Caco-2 (cell line): ENCODE measurements around the gene SBF2. TPM values are rescaled to one million over a fixed set of nuclear protein-coding genes. Genes with fewer than 3 reads are reported as not detected.

Experiments
- BruUV-seq: library from RNA; stranded (reverse); fragments of 400-500 nt; replicated peaks from 2 replicates; lab custom pipeline; 2021; lab: Mats Ljungman, UMichigan
- CTCF ChIA-PET: fragments of 300-600 bp; sonication (Branson Sonifier 250); formaldehyde crosslinking; loops from one replicate; lab custom pipeline; 2022; ENCODE audit warnings: antibody characterized with exemption; lab: Charles Lee
- POLR2A ChIA-PET: fragments of 300-600 bp; sonication (Branson Sonifier 250); formaldehyde crosslinking; loops from one replicate; lab custom pipeline; 2022; ENCODE audit warnings: antibody characterized with exemption; lab: Charles Lee
- DNase-seq, 2 experiments: peaks; one replicate each; pipeline versions ENCODE4 v3.0.0 to v3.0.0-alpha.2; 2020 to 2022
- H3K27me3 ChIP-seq: replicated peaks from 2 replicates; pipeline ENCODE4 v1.6.0; 2011; ENCODE audit warnings: low read length; ENCODE audit not compliant: control insufficient read depth, insufficient read depth
- H3K36me3 ChIP-seq: 2 replicates; pipeline ENCODE4 v1.5.1; 2011; ENCODE audit warnings: low read length; ENCODE audit not compliant: control insufficient read depth, insufficient read depth
- H3K4me1 ChIP-seq: fragments of 250-450 bp; sonication (Bioruptor Pico); 2 replicates; pipeline ENCODE4 v1.5.1; 2020; ENCODE audit warnings: mild to moderate bottlenecking
- H3K4me3 ChIP-seq: 2 replicates; pipeline ENCODE4 v1.5.1; 2011; ENCODE audit warnings: low read depth, mild to moderate bottlenecking, control low read depth, low read length
- H3K9me3 ChIP-seq: fragments of 250-450 bp; sonication (Bioruptor Pico); 2 replicates; pipeline ENCODE4 v1.5.1; 2020; ENCODE audit warnings: mild to moderate bottlenecking, moderate library complexity
- H3K27ac Mint-ChIP-seq: one replicate; pipeline ENCODE4 v1.8.0; 2022; ENCODE audit warnings: mixed read lengths; ENCODE audit not compliant: unreplicated experiment
- H3K27me3 Mint-ChIP-seq: one replicate; pipeline ENCODE4 v1.8.0; 2022; ENCODE audit warnings: mixed read lengths; ENCODE audit not compliant: insufficient read depth, unreplicated experiment
- H3K36me3 Mint-ChIP-seq: one replicate; pipeline ENCODE4 v1.8.0; 2022; ENCODE audit warnings: mild to moderate bottlenecking, mixed read lengths; ENCODE audit not compliant: insufficient read depth, unreplicated experiment
- H3K4me1 Mint-ChIP-seq: one replicate; pipeline ENCODE4 v1.8.0; 2022; ENCODE audit warnings: low read depth, mixed read lengths; ENCODE audit not compliant: unreplicated experiment
- H3K4me3 Mint-ChIP-seq: one replicate; pipeline ENCODE4 v1.8.0; 2022; ENCODE audit warnings: mild to moderate bottlenecking, moderate library complexity, mixed read lengths; ENCODE audit not compliant: unreplicated experiment
- H3K9me3 Mint-ChIP-seq: one replicate; pipeline ENCODE4 v1.8.0; 2022; ENCODE audit warnings: mixed read lengths; ENCODE audit not compliant: unreplicated experiment
- intact Hi-C: fragments of 100-400 bp; cut with micrococcal nuclease; formaldehyde crosslinking; loops from one replicate; pipeline ENCODE4 v1.10.0; 2022; ENCODE audit not compliant: unreplicated experiment
- total RNA-seq: library from RNA; stranded (reverse); gene quantifications from 2 replicates; pipeline ENCODE4 v1.2.3, GENCODE V29; 2022
- TF ChIP-seq, protein P1 (sequence below), 2 experiments: fragments of 200-600 bp in 1 of 2; IDR thresholded peaks; 1 replicate in 1 of 2; 2 replicates in 1 of 2; pipeline versions ENCODE4 v1.5.1 to v1.8.0; 2011 to 2022; ENCODE audit warnings: antibody characterized with exemption in 1 of 2, control low read depth in 1 of 2, inconsistent platforms in 1 of 2, low read depth in 1 of 2, low read length in 1 of 2, mild to moderate bottlenecking in 1 of 2, moderate library complexity in 1 of 2; ENCODE audit not compliant: insufficient read depth in 1 of 2, severe bottlenecking in 1 of 2, unreplicated experiment in 1 of 2

The SBF2 gene
- total RNA-seq, 1 experiment from 2014 or later: 72.2 TPM

DNA sequence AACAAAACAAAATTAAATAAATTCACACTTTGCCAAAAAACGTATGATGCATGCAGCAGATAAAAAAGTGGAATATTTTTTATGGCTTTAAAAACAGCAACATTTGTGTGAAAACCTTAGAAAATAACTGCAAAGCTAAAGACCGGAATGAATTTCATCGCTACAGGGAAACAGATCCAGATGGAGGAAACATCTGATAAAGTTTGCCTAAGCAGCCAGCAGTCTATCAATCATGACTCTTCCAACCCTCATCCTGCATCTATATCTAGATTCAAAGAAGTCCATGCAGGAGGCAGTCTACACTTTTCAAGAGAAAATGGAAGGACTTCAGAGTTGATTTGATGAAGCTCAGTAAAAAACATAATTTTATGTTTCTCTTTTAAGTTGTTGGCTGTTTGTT is 503.3 kb downstream of the SBF2 start:
- Mint-ChIP-seq H3K36me3 (peaks cover 57% of the 10 kb centered on the region), H3K27me3 (no peaks in the 10 kb centered on the region), H3K27ac (no peak overlapping the region), H3K4me3 (no peak overlapping the region), H3K4me1 (no peaks in the 10 kb centered on the region), H3K9me3 (no peaks in the 10 kb centered on the region)
- no peak overlapping the region for H3K4me3 ChIP-seq
- H3K27me3 ChIP-seq: no peaks in the 10 kb centered on the region
- H3K9me3 ChIP-seq: no peaks in the 10 kb centered on the region
- TF ChIP-seq, protein P1, sequence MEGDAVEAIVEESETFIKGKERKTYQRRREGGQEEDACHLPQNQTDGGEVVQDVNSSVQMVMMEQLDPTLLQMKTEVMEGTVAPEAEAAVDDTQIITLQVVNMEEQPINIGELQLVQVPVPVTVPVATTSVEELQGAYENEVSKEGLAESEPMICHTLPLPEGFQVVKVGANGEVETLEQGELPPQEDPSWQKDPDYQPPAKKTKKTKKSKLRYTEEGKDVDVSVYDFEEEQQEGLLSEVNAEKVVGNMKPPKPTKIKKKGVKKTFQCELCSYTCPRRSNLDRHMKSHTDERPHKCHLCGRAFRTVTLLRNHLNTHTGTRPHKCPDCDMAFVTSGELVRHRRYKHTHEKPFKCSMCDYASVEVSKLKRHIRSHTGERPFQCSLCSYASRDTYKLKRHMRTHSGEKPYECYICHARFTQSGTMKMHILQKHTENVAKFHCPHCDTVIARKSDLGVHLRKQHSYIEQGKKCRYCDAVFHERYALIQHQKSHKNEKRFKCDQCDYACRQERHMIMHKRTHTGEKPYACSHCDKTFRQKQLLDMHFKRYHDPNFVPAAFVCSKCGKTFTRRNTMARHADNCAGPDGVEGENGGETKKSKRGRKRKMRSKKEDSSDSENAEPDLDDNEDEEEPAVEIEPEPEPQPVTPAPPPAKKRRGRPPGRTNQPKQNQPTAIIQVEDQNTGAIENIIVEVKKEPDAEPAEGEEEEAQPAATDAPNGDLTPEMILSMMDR (IDR thresholded peaks at IDR 0.05; ENCODE audit: insufficient read depth in 1 of 2, low read depth in 1 of 2, low read length in 1 of 2, severe bottlenecking in 1 of 2, unreplicated experiment in 1 of 2): no peak
- no peaks in the 10 kb centered on the region; the same call in 1 of the 2 replicates for H3K36me3 ChIP-seq
- POLR2A ChIA-PET: no interaction called here
- H3K4me1 ChIP-seq: no peaks in the 10 kb centered on the region
- CTCF ChIA-PET: no interaction called here
- no peak for DNase-seq
- intact Hi-C loops: no loop called here
- BruUV-seq: no TSS peak

DNA sequence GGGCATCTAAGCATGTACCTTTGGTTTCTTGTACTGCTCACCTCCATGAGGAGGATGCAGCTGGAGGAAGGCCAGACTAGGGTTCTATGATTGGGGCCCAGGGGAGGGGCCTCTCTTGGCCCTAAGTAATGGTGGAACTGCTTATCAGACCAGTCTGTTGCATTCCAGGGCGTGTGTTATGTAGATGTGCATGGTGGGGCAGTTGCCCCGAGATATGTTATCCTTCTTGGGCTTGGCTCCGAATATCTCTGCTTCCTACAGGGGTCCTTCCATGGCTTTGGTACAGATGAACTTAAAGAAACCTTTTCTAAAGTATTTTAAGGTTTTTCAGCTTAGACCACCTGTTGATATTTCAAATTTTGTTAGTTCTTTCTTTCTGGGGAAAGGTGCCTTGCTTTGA is 504.1 kb downstream of the SBF2 start:
- no peaks in the 10 kb centered on the region for H3K4me1 ChIP-seq
- DNase-seq: no peak
- no peaks in the 10 kb centered on the region; the same call in 1 of the 2 replicates for H3K36me3 ChIP-seq
- Mint-ChIP-seq H3K27ac (no peak overlapping the region), H3K4me3 (no peak overlapping the region), H3K4me1 (no peaks in the 10 kb centered on the region), H3K27me3 (no peaks in the 10 kb centered on the region), H3K9me3 (no peaks in the 10 kb centered on the region), H3K36me3 (peaks cover 62% of the 10 kb centered on the region)
- no TSS peak for BruUV-seq
- TF ChIP-seq, protein P1 (IDR thresholded peaks at IDR 0.05; ENCODE audit: insufficient read depth in 1 of 2, low read depth in 1 of 2, low read length in 1 of 2, severe bottlenecking in 1 of 2, unreplicated experiment in 1 of 2): no peak
- no peaks in the 10 kb centered on the region for H3K27me3 ChIP-seq
- intact Hi-C loops: no loop called here
- POLR2A ChIA-PET: no interaction called here
- H3K9me3 ChIP-seq: no peaks in the 10 kb centered on the region
- no peak overlapping the region for H3K4me3 ChIP-seq
- CTCF ChIA-PET: no interaction called here

DNA sequence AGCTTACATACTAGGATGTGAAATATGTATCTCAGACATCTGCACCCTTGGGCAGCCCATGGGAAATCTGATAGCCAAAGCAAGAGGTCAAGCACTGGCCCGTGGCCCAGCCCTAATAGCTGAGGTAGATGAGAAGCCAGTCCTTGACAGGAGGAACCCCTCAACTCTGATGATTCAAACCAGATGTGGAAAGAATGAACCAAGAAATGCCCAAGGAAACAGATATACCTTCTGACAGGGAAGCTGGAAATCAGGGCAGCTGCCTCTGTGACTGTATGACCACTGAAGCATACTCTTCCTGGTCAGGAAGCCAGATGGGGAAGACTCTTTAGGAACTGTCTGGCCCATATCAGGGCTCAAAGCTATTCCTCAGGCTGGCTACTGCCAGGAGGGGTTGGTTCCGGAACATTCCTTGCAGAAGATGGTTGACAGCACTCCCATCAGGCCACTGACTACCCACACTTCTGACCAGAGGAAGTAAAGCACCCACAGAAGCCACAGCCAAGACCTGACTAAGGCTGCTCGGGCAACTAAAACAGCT is 506.0 kb downstream of the SBF2 start:
- no peaks in the 10 kb centered on the region for H3K9me3 ChIP-seq
- ChIA-PET POLR2A (interaction anchor here (0.9 kb wide), 1 partner anchor 29 kb away, joined by 4 read pairs; no protein-coding TSS in a partner anchor), CTCF (interaction anchor here (0.7 kb wide), 1 partner anchor 133 kb away, joined by 3 read pairs; no protein-coding TSS in a partner anchor)
- Mint-ChIP-seq H3K4me3 (no peak overlapping the region), H3K9me3 (no peaks in the 10 kb centered on the region), H3K36me3 (peaks cover 70% of the 10 kb centered on the region), H3K27ac (no peak overlapping the region), H3K27me3 (no peaks in the 10 kb centered on the region), H3K4me1 (no peaks in the 10 kb centered on the region)
- H3K27me3 ChIP-seq: no peaks in the 10 kb centered on the region
- H3K36me3 ChIP-seq: peaks cover 1% of the 10 kb centered on the region; the same call in 1 of the 2 replicates
- H3K4me3 ChIP-seq: no peak overlapping the region
- H3K4me1 ChIP-seq: no peaks in the 10 kb centered on the region
- TF ChIP-seq, protein P1 (IDR thresholded peaks at IDR 0.05; ENCODE audit: insufficient read depth in 1 of 2, low read depth in 1 of 2, low read length in 1 of 2, severe bottlenecking in 1 of 2, unreplicated experiment in 1 of 2): no peak
- intact Hi-C loops: no loop called here
- BruUV-seq: no TSS peak
- DNase-seq: no peak
